BLaER1 (cell line): Measurements from ENCODE around the gene C5orf46.

Experiments
- H3K27ac ChIP-seq: shearing (Covaris generic); formaldehyde crosslinking; 2 replicates; pipeline ENCODE4 v1.8.1; 2022
- H3K27me3 ChIP-seq: shearing (Covaris generic); formaldehyde crosslinking; 2 replicates; pipeline ENCODE4 v1.8.1; 2022
- H3K36me3 ChIP-seq: shearing (Covaris generic); formaldehyde crosslinking; 2 replicates; pipeline ENCODE4 v1.8.1; 2022
- H3K4me1 ChIP-seq: shearing (Covaris generic); formaldehyde crosslinking; 2 replicates; pipeline ENCODE4 v1.8.1; 2022
- H3K4me2 ChIP-seq: shearing (Covaris generic); formaldehyde crosslinking; 2 replicates; pipeline ENCODE4 v1.8.1; 2022
- H3K4me3 ChIP-seq: shearing (Covaris generic); formaldehyde crosslinking; 2 replicates; pipeline ENCODE4 v1.8.1; 2022
- H3K9ac ChIP-seq: shearing (Covaris generic); formaldehyde crosslinking; 2 replicates; pipeline ENCODE4 v1.8.1; 2022
- H3K9me3 ChIP-seq: shearing (Covaris generic); formaldehyde crosslinking; 2 replicates; pipeline ENCODE4 v1.8.1; 2022
- H4K20me1 ChIP-seq: shearing (Covaris generic); formaldehyde crosslinking; 2 replicates; pipeline ENCODE4 v1.8.1; 2022
- Cebpa-rat ChIP-seq: shearing (Covaris generic); IDR thresholded peaks from 2 replicates; pipeline ENCODE4 v1.8.1; 2022

C5orf46 gene

GRCh38 chr5:147898875-147899401 is 7.4 kb downstream of the C5orf46 start:
- no peak overlapping the region for H3K4me2 ChIP-seq

GRCh38 chr5:147895864-147896263 is 10.5 kb downstream of the C5orf46 start:
- no peak overlapping the region for H3K27ac ChIP-seq
- H4K20me1 ChIP-seq, result no peaks in the 10 kb centered on the region
- no peaks in the 10 kb centered on the region for H3K36me3 ChIP-seq
- no peaks in the 10 kb centered on the region for H3K27me3 ChIP-seq
- H3K9me3 ChIP-seq, result no peaks in the 10 kb centered on the region
- no peak overlapping the region for H3K9ac ChIP-seq
- H3K4me3 ChIP-seq, result no peak overlapping the region
- H3K4me1 ChIP-seq, result no peaks in the 10 kb centered on the region
- no peak overlapping the region for H3K4me2 ChIP-seq
- no peak for TF ChIP-seq Cebpa-rat

More at GRCh38 chr5:147898875-147899401, 7.4 kb downstream of the C5orf46 start:
- Histone ChIP-seq H4K20me1 (no peaks in the 10 kb centered on the region), H3K9me3 (no peaks in the 10 kb centered on the region), H3K27ac (no peak overlapping the region), H3K9ac (no peak overlapping the region), H3K4me3 (no peak overlapping the region), H3K36me3 (no peaks in the 10 kb centered on the region), H3K4me1 (no peaks in the 10 kb centered on the region), H3K27me3 (no peaks in the 10 kb centered on the region)
- TF ChIP-seq Cebpa-rat, result no peak

GRCh38 chr5:147893820-147894219 is 12.5 kb downstream of the C5orf46 start:
- Histone ChIP-seq H3K9me3 (no peaks in the 10 kb centered on the region), H4K20me1 (no peaks in the 10 kb centered on the region), H3K27ac (no peak overlapping the region), H3K4me1 (no peaks in the 10 kb centered on the region), H3K27me3 (no peaks in the 10 kb centered on the region), H3K36me3 (no peaks in the 10 kb centered on the region), H3K4me3 (no peak overlapping the region), H3K9ac (no peak overlapping the region), H3K4me2 (no peak overlapping the region)
- TF ChIP-seq Cebpa-rat, result no peak

GRCh38 chr5:147892696-147893296 is 13.5 kb downstream of the C5orf46 start:
- Histone ChIP-seq H3K36me3 (no peaks in the 10 kb centered on the region), H3K27ac (no peak overlapping the region), H3K9me3 (no peaks in the 10 kb centered on the region), H3K4me3 (no peak overlapping the region), H3K9ac (no peak overlapping the region), H3K4me2 (no peak overlapping the region), H3K27me3 (no peaks in the 10 kb centered on the region), H4K20me1 (no peaks in the 10 kb centered on the region), H3K4me1 (no peaks in the 10 kb centered on the region)
- no peak for TF ChIP-seq Cebpa-rat

- no peaks in the 10 kb centered on the region for H3K36me3 ChIP-seq
- H4K20me1 ChIP-seq, result no peaks in the 10 kb centered on the region
- H3K9ac ChIP-seq, result no peak overlapping the region
- no peak overlapping the region for H3K4me3 ChIP-seq
- H3K27ac ChIP-seq, result no peak overlapping the region
- H3K4me1 ChIP-seq, result no peaks in the 10 kb centered on the region
- H3K4me2 ChIP-seq, result no peak overlapping the region
- no peaks in the 10 kb centered on the region for H3K9me3 ChIP-seq
- no peak for TF ChIP-seq Cebpa-rat
- H3K27me3 ChIP-seq, result no peaks in the 10 kb centered on the region
These were observed 18.4 kb downstream of the C5orf46 start for GRCh38 chr5:147887930-147888329.

GRCh38 chr5:147887026-147887627 is 19.2 kb downstream of the C5orf46 start:
- no peak overlapping the region for H3K4me2 ChIP-seq
- no peak overlapping the region for H3K27ac ChIP-seq
- H3K9me3 ChIP-seq, result no peaks in the 10 kb centered on the region
- no peaks in the 10 kb centered on the region for H3K27me3 ChIP-seq
- no peak overlapping the region for H3K9ac ChIP-seq
- no peak overlapping the region for H3K4me3 ChIP-seq
- no peaks in the 10 kb centered on the region for H4K20me1 ChIP-seq
- no peak for TF ChIP-seq Cebpa-rat
- H3K4me1 ChIP-seq, result no peaks in the 10 kb centered on the region
- no peaks in the 10 kb centered on the region for H3K36me3 ChIP-seq

GRCh38 chr5:147882586-147883313 is 23.6 kb downstream of the C5orf46 start:
- no peak for TF ChIP-seq Cebpa-rat
- Histone ChIP-seq H3K36me3 (no peaks in the 10 kb centered on the region), H3K27ac (no peak overlapping the region), H3K4me3 (no peak overlapping the region), H3K27me3 (no peaks in the 10 kb centered on the region), H3K4me2 (no peak overlapping the region), H3K4me1 (no peaks in the 10 kb centered on the region), H3K9ac (no peak overlapping the region), H3K9me3 (no peaks in the 10 kb centered on the region), H4K20me1 (no peaks in the 10 kb centered on the region)

GRCh38 chr5:147880487-147880886 is 25.9 kb downstream of the C5orf46 start:
- no peaks in the 10 kb centered on the region for H3K27me3 ChIP-seq
- no peak overlapping the region for H3K9ac ChIP-seq
- TF ChIP-seq Cebpa-rat, result no peak

GRCh38 chr5:147879784-147880183 is 26.6 kb downstream of the C5orf46 start:
- Histone ChIP-seq H4K20me1 (no peaks in the 10 kb centered on the region), H3K27me3 (no peaks in the 10 kb centered on the region), H3K9ac (no peak overlapping the region), H3K27ac (no peak overlapping the region), H3K4me2 (no peak overlapping the region), H3K36me3 (no peaks in the 10 kb centered on the region), H3K9me3 (no peaks in the 10 kb centered on the region), H3K4me3 (no peak overlapping the region), H3K4me1 (no peaks in the 10 kb centered on the region)
- no peak for TF ChIP-seq Cebpa-rat

More at GRCh38 chr5:147880487-147880886, 25.9 kb downstream of the C5orf46 start:
- H3K4me3 ChIP-seq, result no peak overlapping the region
- no peak overlapping the region for H3K27ac ChIP-seq
- no peaks in the 10 kb centered on the region for H4K20me1 ChIP-seq
- no peaks in the 10 kb centered on the region for H3K9me3 ChIP-seq
- no peak overlapping the region for H3K4me2 ChIP-seq
- H3K4me1 ChIP-seq, result no peaks in the 10 kb centered on the region
- no peaks in the 10 kb centered on the region for H3K36me3 ChIP-seq
